Type B pancreatic cell (in vitro differentiated cells): ENCODE results near the gene SCART1. TPM values are rescaled to one million over a fixed set of nuclear protein-coding genes. Genes with fewer than 3 reads are reported as not detected.
"Not testable (repeated sequence)": the region's sequence is repeated elsewhere in the genome, so short reads cannot be mapped to it uniquely, and the experiment has no call there.

Experiments used
- DNase-seq: peaks from one replicate; pipeline ENCODE4 v3.0.0; 2021; ENCODE audit warnings: mixed read lengths; ENCODE audit not compliant: unreplicated experiment; ENCODE audit errors: extremely low spot score
- H3K27ac Mint-ChIP-seq: 2 replicates; pipeline ENCODE4 v1.8.0; 2021; ENCODE audit warnings: mild to moderate bottlenecking, mixed read lengths
- H3K27me3 Mint-ChIP-seq: 2 replicates; pipeline ENCODE4 v1.8.0; 2021; ENCODE audit warnings: mixed read lengths
- H3K36me3 Mint-ChIP-seq: 2 replicates; pipeline ENCODE4 v1.8.0; 2021; ENCODE audit warnings: mixed read lengths
- H3K4me1 Mint-ChIP-seq: one replicate; pipeline ENCODE4 v1.8.0; 2021; ENCODE audit warnings: mixed read lengths; ENCODE audit not compliant: unreplicated experiment
- H3K4me3 Mint-ChIP-seq: 2 replicates; pipeline ENCODE4 v1.8.0; 2021; ENCODE audit warnings: mild to moderate bottlenecking, mixed read lengths
- H3K9me3 Mint-ChIP-seq: 2 replicates; pipeline ENCODE4 v1.8.0; 2021; ENCODE audit warnings: mixed read lengths
- CTCF ChIP-seq: fragments of 200-600 bp; sonication (generic); conservative IDR thresholded peaks from 2 replicates; pipeline ENCODE4 v1.5.0; 2021; ENCODE audit warnings: antibody characterized with exemption, mild to moderate bottlenecking
- total RNA-seq: library from RNA; stranded (reverse); gene quantifications from 2 replicates; pipeline ENCODE4 v1.2.1, GENCODE V29; 2021; ENCODE audit warnings: low replicate concordance

The SCART1 gene
- total RNA-seq, 1 donor from 2014 or later = 1.4 TPM

- H3K27ac Mint-ChIP-seq, DNase-seq, H3K4me3 Mint-ChIP-seq, H3K27me3 Mint-ChIP-seq, H3K36me3 Mint-ChIP-seq, H3K4me1 Mint-ChIP-seq: not testable (repeated sequence)
- H3K9me3 Mint-ChIP-seq = peaks cover 13% of the 10 kb centered on the region
- TF ChIP-seq CTCF = peak; percentile 56
These were observed 43.6 kb downstream of the SCART1 start for GRCh38 chr10:133497363-133497762.

GRCh38 chr10:133499176-133499575, 45.4 kb downstream of the SCART1 start:
- DNase-seq, H3K4me1 Mint-ChIP-seq, H3K4me3 Mint-ChIP-seq, H3K36me3 Mint-ChIP-seq, H3K27ac Mint-ChIP-seq, H3K27me3 Mint-ChIP-seq: not testable (repeated sequence)
- H3K9me3 Mint-ChIP-seq = peaks cover 17% of the 10 kb centered on the region

- H3K4me1 Mint-ChIP-seq, H3K27me3 Mint-ChIP-seq, H3K36me3 Mint-ChIP-seq, H3K4me3 Mint-ChIP-seq, H3K27ac Mint-ChIP-seq, DNase-seq: not testable (repeated sequence)
- H3K9me3 Mint-ChIP-seq = peaks cover 17% of the 10 kb centered on the region
These were observed 47.2 kb downstream of the SCART1 start for GRCh38 chr10:133500897-133501296.

GRCh38 chr10:133509700-133510099, 56.0 kb downstream of the SCART1 start:
- Mint-ChIP-seq H3K4me1 (no peaks in the 10 kb centered on the region), H3K4me3 (no peak overlapping the region), H3K27me3 (no peaks in the 10 kb centered on the region), H3K27ac (no peak overlapping the region), H3K9me3 (peaks cover 3% of the 10 kb centered on the region), H3K36me3 (no peaks in the 10 kb centered on the region)
- no peak for DNase-seq
- no peak for TF ChIP-seq CTCF

GRCh38 chr10:133511408-133511807, 57.7 kb downstream of the SCART1 start:
- no peaks in the 10 kb centered on the region for H3K36me3 Mint-ChIP-seq
- no peak overlapping the region for H3K4me3 Mint-ChIP-seq
- no peaks in the 10 kb centered on the region for H3K27me3 Mint-ChIP-seq
- no peak for DNase-seq
- no peak overlapping the region for H3K27ac Mint-ChIP-seq
- no peaks in the 10 kb centered on the region for H3K4me1 Mint-ChIP-seq
- H3K9me3 Mint-ChIP-seq = peaks cover 3% of the 10 kb centered on the region
- no peak for TF ChIP-seq CTCF

- Mint-ChIP-seq H3K4me3 (no peak overlapping the region), H3K36me3 (no peaks in the 10 kb centered on the region), H3K4me1 (no peaks in the 10 kb centered on the region), H3K27ac (no peak overlapping the region), H3K9me3 (peaks cover 3% of the 10 kb centered on the region), H3K27me3 (no peaks in the 10 kb centered on the region)
- no peak for TF ChIP-seq CTCF
- no peak for DNase-seq
These were observed 58.3 kb downstream of the SCART1 start for GRCh38 chr10:133511907-133512528.

GRCh38 chr10:133515471-133515870, 61.7 kb downstream of the SCART1 start:
- no peak for DNase-seq
- TF ChIP-seq CTCF = no peak
- no peaks in the 10 kb centered on the region for H3K27me3 Mint-ChIP-seq
- H3K4me1 Mint-ChIP-seq = no peaks in the 10 kb centered on the region
- H3K36me3 Mint-ChIP-seq = no peaks in the 10 kb centered on the region
- no peaks in the 10 kb centered on the region for H3K9me3 Mint-ChIP-seq
- no peak overlapping the region for H3K4me3 Mint-ChIP-seq
- no peak overlapping the region for H3K27ac Mint-ChIP-seq
